Spinal cord (tissue), 10 donors: ENCODE measurements around the gene AGXT2. TPM values are rescaled to one million over a fixed set of nuclear protein-coding genes. Genes with fewer than 3 reads are reported as not detected.
"Not testable (repeated sequence)": the region's sequence is repeated elsewhere in the genome, so short reads cannot be mapped to it uniquely, and the experiment has no call there.

ENCODE experiments used
- DNase-seq, 6 donors: peaks; one replicate each; pipeline versions ENCODE4 v3.0.0 to v3.0.0-alpha.2; 2013 to 2015; ENCODE audit warnings: low spot score in 6 of 6, low read depth in 4 of 6
- H3K27ac ChIP-seq: one replicate; pipeline ENCODE4 v1.5.1; 2013; ENCODE audit warnings: low read depth, low read length, control low read depth
- H3K27me3 ChIP-seq: one replicate; pipeline ENCODE4 v1.6.1; 2013; ENCODE audit warnings: low read length; ENCODE audit not compliant: control insufficient read depth, insufficient read depth
- H3K36me3 ChIP-seq: one replicate; pipeline ENCODE4 v1.6.1; 2013; ENCODE audit warnings: low read length; ENCODE audit not compliant: control insufficient read depth, insufficient read depth
- H3K4me1 ChIP-seq: one replicate; pipeline ENCODE4 v1.6.1; 2013; ENCODE audit warnings: low read length; ENCODE audit not compliant: control insufficient read depth, insufficient read depth
- H3K4me3 ChIP-seq: one replicate; pipeline ENCODE4 v1.5.1; 2013; ENCODE audit warnings: low read depth, low read length, control low read depth
- H3K9me3 ChIP-seq: one replicate; pipeline ENCODE4 v1.6.1; 2013; ENCODE audit warnings: low read length; ENCODE audit not compliant: control insufficient read depth, insufficient read depth
- WGBS: methylation state at CpG from one replicate; pipeline ENCODE4 v1.1.5; 2013; ENCODE audit warnings: missing lambda C conversion rate; ENCODE audit not compliant: insufficient coverage; 5-methylcytosine and 5-hydroxymethylcytosine counted together
- polyA plus RNA-seq, 2 donors: library from polyadenylated mRNA; unstranded; fragments of 120-200 nt; gene quantifications; one replicate each; pipeline ENCODE4 v1.2.1, GENCODE V29; 2013; ENCODE audit not compliant: insufficient read length in 2 of 2
- total RNA-seq, 2 donors: library from RNA; depleted of rRNA in 1 of 2; stranded (reverse); fragments of 120-200 nt in 1 of 2; fragments of >200 nt in 1 of 2; gene quantifications; one replicate each; pipeline versions ENCODE4 v1.2.3 to v1.2.4, GENCODE V29; 2013 to 2014
- donor health status: healthy.

Gene AGXT2
- total and polyA plus RNA-seq, 4 donors = 0.11 to 0.21 TPM; not detected in 2

- Histone ChIP-seq H3K9me3 (no peaks in the 10 kb centered on the region), H3K36me3 (no peaks in the 10 kb centered on the region), H3K27ac (no peak overlapping the region), H3K4me1 (no peaks in the 10 kb centered on the region), H3K27me3 (no peaks in the 10 kb centered on the region), H3K4me3 (no peak overlapping the region)
- no peak for DNase-seq
- WGBS = no CpG with 5 or more reads among the region's 2 CpGs
Observed at GRCh38 chr5:34991486-34992238, 56.1 kb downstream of the AGXT2 start.

- Histone ChIP-seq H3K27ac (no peak overlapping the region), H3K9me3 (no peaks in the 10 kb centered on the region), H3K36me3 (no peaks in the 10 kb centered on the region), H3K4me3 (no peak overlapping the region), H3K4me1 (no peaks in the 10 kb centered on the region), H3K27me3 (no peaks in the 10 kb centered on the region)
- WGBS = 100% methylated on average over 1 of the region's 1 CpG
- no peak for DNase-seq
Observed at GRCh38 chr5:34986965-34987364, 60.8 kb downstream of the AGXT2 start.

- no CpG with 5 or more reads among the region's 4 CpGs for WGBS
- H3K27ac ChIP-seq = no peak overlapping the region
- H3K27me3 ChIP-seq = no peaks in the 10 kb centered on the region
- no peaks in the 10 kb centered on the region for H3K36me3 ChIP-seq
- H3K9me3 ChIP-seq = no peaks in the 10 kb centered on the region
- H3K4me3 ChIP-seq = no peak overlapping the region
- no peak for DNase-seq
- no peaks in the 10 kb centered on the region for H3K4me1 ChIP-seq
Observed at GRCh38 chr5:34982823-34983222, 64.9 kb downstream of the AGXT2 start.

GRCh38 chr5:34978681-34979080 is 69.1 kb downstream of the AGXT2 start:
- DNase-seq = no peak
- Histone ChIP-seq H3K4me1 (no peaks in the 10 kb centered on the region), H3K27me3 (no peaks in the 10 kb centered on the region), H3K36me3 (no peaks in the 10 kb centered on the region), H3K4me3 (no peak overlapping the region), H3K27ac (no peak overlapping the region), H3K9me3 (no peaks in the 10 kb centered on the region)
- no CpG with 5 or more reads among the region's 4 CpGs for WGBS

- H3K36me3 ChIP-seq = no peaks in the 10 kb centered on the region
- H3K27me3 ChIP-seq = no peaks in the 10 kb centered on the region
- H3K4me1 ChIP-seq = no peaks in the 10 kb centered on the region
- no peak overlapping the region for H3K27ac ChIP-seq
- no peak overlapping the region for H3K4me3 ChIP-seq
- DNase-seq = no peak
- no peaks in the 10 kb centered on the region for H3K9me3 ChIP-seq
- 88% methylated on average over 1 of the region's 2 CpGs for WGBS
Observed at GRCh38 chr5:34977934-34978613, 69.7 kb downstream of the AGXT2 start.

GRCh38 chr5:34976347-34976746 is 71.4 kb downstream of the AGXT2 start:
- DNase-seq = no peak
- Histone ChIP-seq H3K27me3 (no peaks in the 10 kb centered on the region), H3K4me3 (no peak overlapping the region), H3K4me1 (no peaks in the 10 kb centered on the region), H3K27ac (no peak overlapping the region), H3K36me3 (no peaks in the 10 kb centered on the region), H3K9me3 (peaks cover 1% of the 10 kb centered on the region)
- 58% methylated on average over 2 of the region's 5 CpGs for WGBS

- no CpG with 5 or more reads among the region's 4 CpGs for WGBS
- DNase-seq = not testable (repeated sequence)
Observed at GRCh38 chr5:34971655-34972054, 76.1 kb downstream of the AGXT2 start.

GRCh38 chr5:34970552-34970951 is 77.2 kb downstream of the AGXT2 start:
- WGBS = no CpG with 5 or more reads among the region's 1 CpG
- Histone ChIP-seq H3K4me3 (no peak overlapping the region), H3K36me3 (no peaks in the 10 kb centered on the region), H3K4me1 (no peaks in the 10 kb centered on the region), H3K27ac (no peak overlapping the region), H3K9me3 (peaks cover 3% of the 10 kb centered on the region), H3K27me3 (no peaks in the 10 kb centered on the region)
- DNase-seq = no peak

More at GRCh38 chr5:34971655-34972054, 76.1 kb downstream of the AGXT2 start:
- H3K36me3 ChIP-seq, H3K9me3 ChIP-seq, H3K4me1 ChIP-seq, H3K27me3 ChIP-seq, H3K27ac ChIP-seq, H3K4me3 ChIP-seq: not testable (repeated sequence)

GRCh38 chr5:34968258-34968657 is 79.5 kb downstream of the AGXT2 start:
- H3K27me3 ChIP-seq = no peaks in the 10 kb centered on the region
- peaks cover 3% of the 10 kb centered on the region for H3K9me3 ChIP-seq
- no peaks in the 10 kb centered on the region for H3K4me1 ChIP-seq
- no peak overlapping the region for H3K27ac ChIP-seq
- DNase-seq = no peak
- no peak overlapping the region for H3K4me3 ChIP-seq
- WGBS = 83% methylated on average over 2 of the region's 2 CpGs
- H3K36me3 ChIP-seq = no peaks in the 10 kb centered on the region

GRCh38 chr5:34967540-34967939 is 80.2 kb downstream of the AGXT2 start:
- Histone ChIP-seq H3K36me3 (no peaks in the 10 kb centered on the region), H3K4me1 (no peaks in the 10 kb centered on the region), H3K4me3 (no peak overlapping the region), H3K9me3 (peaks cover 3% of the 10 kb centered on the region), H3K27me3 (no peaks in the 10 kb centered on the region), H3K27ac (no peak overlapping the region)
- 100% methylated on average over 2 of the region's 4 CpGs for WGBS
- no peak for DNase-seq
